HTR-8/SVneo (cell line): ENCODE data around the gene LPCAT4.

Experiments
- DNase-seq: peaks from one replicate; pipeline ENCODE4 v3.0.0; 2011; ENCODE audit warnings: low spot score, mixed read lengths; ENCODE audit not compliant: insufficient read length
- FAIRE-seq: peaks from 2 replicates; lab custom pipeline; 2011; peaks lifted over from hg19 to GRCh38; lab: Jason Lieb, UNC

The LPCAT4 gene

GRCh38 chr15:34314491-34315490, 52.2 kb downstream of the LPCAT4 start:
- FAIRE-seq = no peak
- no peak for DNase-seq

GRCh38 chr15:34311563-34311962, 55.4 kb downstream of the LPCAT4 start:
- FAIRE-seq = no peak

More at GRCh38 chr15:34311563-34311962, 55.4 kb downstream of the LPCAT4 start:
- DNase-seq = no peak
